Fibroblast of skin of left quadriceps (primary cell): Measurements from ENCODE around the gene TENT5D.
"Not testable (repeated sequence)": the region's sequence is repeated elsewhere in the genome, so short reads cannot be mapped to it uniquely, and the experiment has no call there.

ENCODE experiments used
- DNase-seq, 2 experiments: peaks; one replicate each; pipeline ENCODE4 v3.0.0-alpha.2; 2013; ENCODE audit warnings: low read depth in 2 of 2

Gene TENT5D

DNA sequence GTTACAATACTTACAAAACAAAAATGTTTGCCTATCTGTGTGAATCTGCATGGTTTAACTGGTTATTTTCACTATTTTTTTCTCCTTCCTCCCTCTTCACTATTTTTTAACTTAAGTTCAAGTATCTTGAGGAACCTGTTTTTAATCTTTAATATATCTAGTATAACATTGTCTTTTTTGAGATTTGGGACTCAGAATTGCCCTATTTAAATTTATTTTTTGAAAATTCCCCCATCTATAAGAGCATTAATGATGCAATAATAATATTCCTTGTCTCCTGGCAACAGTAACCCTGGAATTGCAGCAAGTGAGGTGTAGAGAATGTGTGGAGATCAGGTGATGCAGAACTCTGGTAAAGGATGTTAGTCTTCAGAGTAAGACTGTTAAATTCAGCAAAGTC is at the start of gene TENT5D:
Gene TENT5D, plus strand, starts transcription at position 301 of the 400 bp plus-strand sequence. CDS start 22,093 bp downstream, outside the sequence.
- no peak for DNase-seq

DNA sequence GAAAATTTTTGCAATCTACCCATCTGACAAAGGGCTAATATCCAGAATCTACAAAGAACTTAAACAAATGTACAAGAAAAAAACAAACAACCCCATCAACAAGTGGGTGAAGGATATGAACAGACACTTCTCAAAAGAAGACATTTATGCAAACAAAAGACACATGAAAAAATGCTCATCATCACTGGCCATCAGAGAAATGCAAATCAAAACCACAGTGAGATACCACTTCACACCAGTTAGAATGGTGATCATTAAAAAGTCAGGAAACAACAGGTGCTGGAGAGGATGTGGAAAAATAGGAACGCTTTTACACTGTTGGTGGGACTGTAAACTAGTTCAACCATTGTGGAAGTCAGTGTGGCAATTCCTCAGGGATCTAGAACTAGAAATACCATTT is 34.6 kb upstream of the TENT5D start:
- not testable (repeated sequence) for DNase-seq

DNA sequence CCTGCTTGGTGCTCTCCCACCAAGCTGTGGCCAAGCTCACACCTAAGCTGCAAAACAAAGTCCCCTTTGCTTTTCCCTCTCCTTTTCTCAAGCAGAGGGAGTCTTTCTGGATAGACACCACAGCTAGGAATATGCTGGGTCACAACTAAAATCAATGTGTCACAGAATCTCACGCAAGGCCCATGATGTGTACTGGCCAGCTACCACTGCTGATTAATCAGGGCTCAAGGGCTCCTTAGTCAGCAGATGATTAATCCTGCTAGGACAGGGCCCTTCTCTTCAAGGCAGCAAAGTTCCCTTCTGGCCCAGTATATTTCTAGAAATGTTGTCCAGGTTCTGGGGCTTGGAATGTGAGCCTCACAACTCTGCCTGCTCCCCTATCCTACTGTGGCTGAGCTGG is 32.0 kb upstream of the TENT5D start:
- no peak for DNase-seq

DNA sequence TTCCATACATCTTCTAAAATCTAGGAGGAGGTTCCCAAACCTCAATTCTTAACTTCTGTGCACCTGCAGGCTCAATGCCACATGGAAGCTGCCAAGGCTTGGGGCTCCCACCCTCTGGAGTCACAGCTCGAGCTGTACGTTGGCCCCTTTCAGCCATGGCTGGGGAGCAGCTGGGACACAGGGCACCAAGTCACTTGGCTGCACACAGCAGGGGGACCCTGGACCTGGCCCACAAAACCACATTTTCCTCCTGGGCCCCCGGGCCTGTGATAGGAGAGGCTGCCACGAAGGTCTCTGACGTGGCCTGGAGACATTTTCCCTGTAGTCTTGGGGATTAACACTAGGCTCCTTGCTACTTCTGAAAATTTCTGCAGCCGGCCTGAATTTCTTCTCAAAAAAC is 8.2 kb upstream of the TENT5D start:
- DNase-seq = no peak

DNA sequence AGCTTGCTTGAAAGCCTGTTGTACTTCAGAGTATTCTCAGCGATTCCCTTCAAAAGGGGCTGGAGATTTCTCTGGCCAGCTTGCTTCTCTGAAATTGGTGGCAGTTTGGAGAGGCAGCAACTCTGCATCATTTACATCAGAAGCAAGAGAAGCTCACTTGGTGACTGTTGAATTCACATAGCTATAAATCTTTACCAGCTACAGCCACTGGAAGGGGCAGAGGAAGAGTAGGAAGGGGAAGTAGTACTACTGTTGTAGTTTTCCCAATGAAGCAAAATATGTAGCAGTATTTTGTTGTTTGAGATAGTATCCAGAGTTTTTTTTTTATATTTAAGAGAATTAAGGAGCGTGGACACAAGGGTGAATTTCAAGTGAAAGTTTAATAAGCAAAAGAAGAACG is 2.8 kb downstream of the TENT5D start:
- no peak for DNase-seq

DNA sequence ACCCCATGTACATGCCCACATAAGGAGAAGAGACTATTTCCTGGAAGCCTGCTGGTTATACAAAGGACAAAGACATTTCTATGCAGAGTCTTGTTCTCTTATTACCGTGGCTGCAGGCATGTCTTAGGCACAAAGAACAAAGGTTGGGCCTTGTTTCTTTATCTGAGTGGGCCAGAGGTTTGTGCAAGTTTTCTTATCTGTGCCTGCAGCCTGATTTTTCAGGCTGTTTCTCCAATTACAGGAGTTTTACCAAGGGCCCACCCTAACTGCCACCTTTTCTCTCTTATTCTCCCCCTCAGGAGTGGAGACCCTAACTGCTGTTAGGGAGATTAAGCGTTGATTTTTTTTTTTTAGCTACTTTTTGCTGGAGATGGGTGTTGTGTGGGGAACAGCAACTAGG is 3.5 kb downstream of the TENT5D start:
- DNase-seq = no peak

DNA sequence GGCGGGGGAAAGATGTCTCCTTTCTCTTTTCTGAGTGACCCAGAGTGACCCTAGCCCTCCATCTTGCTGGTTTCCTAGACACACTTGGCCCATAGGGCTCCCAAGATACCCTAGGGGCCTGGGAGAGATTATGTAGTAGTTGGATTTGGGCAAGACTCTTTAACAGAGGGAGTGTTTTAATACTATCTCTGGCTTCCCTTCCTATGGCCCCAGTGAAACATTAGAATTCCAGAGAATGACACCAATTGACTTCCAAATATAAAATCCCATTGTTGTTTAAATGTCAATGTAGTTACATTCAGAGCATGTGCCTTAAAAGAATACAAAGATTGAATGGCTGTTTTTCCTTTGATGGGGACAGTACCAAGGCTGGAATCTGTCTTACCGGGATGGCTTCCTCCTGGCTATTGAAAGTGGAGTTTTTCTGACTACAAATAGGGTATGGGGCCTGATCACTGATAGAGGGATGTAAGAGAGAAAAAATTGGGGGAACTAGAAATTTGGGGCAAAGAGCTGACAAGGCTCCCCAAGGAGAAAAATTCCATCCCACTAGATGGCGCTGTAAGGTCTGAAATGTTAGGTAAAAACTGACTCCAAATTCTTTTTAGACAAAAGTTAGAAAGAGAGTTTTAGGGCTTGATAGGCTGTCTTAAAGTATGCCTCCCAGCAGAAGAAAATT is 10.7 kb downstream of the TENT5D start:
- DNase-seq = no peak

DNA sequence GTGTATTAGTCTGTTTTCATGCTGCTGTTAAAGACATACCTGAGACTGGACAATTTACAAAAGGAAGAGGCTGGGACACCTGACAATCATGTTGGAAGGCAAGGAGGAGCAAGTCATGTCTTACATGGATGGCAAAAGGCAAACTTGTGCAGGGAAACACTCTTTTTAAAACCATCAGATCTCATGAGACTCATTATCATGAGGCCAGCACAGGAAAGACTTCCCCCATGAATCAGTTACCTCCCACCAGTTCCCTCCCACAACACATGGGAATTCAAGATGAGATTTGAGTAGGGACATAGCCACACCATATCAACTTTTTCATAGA is 11.2 kb downstream of the TENT5D start:
- no peak for DNase-seq

DNA sequence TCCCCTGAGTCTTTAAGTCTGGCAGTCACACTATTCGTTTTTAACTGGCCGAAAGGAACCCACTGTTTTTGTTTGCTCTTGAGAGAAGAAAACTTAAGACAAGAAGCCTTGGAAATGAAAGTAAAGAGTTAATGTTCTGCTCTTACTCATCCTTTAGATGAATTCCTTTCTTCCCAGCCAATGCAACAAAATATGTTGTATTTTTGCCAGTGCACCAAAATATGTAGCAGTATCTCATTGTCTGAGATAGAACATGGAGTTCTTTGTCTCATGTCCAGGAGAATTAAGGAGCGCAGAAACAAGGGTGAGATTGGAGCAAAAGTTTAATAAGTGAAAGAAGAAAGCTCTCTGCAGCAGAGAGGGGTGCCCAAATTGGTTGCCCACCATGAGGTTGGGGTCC is 12.2 kb downstream of the TENT5D start:
- no peak for DNase-seq

DNA sequence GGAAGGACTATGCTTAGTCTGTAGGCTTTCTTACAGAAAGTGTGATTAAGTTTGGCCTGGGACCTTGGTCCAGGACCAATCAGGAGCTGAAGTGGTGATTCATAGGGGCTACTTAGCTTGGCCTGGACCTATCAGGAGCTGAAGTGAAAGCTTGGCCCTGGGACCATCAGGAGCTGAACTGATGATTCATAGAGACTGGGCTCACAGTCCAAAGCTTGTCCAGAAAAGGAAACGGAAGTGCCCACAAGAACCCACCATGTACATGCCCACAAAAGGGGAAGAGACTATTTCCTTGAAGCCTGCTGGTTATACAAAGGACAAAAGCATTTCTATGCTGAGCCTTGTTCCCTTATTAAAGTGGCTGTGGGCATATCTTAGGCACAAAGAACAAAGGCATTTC is 12.6 kb downstream of the TENT5D start:
- no peak for DNase-seq

DNA sequence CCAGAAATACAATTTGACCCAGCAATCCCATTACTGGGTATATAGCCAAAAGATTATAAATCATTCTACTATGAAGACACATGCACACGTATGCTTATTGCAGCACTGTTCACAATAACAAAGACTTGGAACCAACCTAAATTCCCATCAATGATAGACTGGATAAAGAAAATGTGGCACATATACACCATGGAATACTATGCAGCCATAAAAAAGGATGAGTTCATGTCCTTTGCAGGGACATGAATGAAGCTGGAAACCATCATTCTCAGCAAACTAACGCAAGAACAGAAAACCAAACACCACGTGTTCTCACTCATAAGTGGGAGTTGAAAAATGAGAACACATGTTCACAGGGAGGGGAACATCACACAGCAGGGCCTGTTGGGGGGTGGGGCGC is 47.9 kb downstream of the TENT5D start:
- not testable (repeated sequence) for DNase-seq

DNA sequence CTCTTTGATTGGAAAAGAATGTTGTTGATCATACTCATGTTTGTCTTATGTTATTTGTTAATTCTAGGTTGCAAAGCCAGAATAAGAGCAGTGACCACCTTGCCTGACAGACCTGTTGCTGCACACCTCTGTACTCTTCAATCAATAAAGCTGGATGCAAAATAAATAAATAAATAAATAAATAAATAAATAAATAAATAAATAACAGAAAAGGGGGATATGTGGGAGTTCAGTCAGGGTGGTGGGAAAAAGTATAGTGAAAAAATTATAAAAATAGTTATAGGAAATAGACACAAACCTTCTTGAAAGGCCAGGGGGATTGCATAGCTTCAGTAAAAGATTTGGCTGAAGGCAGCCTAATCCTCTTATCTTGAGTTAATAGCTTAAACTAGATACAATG is 51.3 kb downstream of the TENT5D start:
- DNase-seq = no peak

DNA sequence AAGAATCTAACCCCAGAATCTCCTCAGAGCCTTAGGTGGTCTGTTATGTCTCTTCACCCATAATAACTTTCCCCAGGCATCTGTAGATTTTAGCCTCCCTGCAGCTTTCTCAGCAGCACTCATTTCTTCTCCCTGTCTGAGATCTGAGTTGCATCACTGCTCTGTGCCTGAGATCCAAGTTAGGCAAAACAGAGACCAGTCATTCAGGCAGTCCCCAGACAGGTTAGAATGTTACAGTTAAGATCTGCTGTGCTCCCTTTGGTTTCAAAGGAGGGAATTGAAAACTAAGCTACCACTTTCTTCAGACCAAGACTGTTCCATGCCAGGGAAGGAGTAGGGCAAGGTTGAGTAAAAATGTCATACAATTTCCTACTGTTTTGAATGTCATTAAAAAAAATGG is 65.3 kb downstream of the TENT5D start:
- DNase-seq = no peak

DNA sequence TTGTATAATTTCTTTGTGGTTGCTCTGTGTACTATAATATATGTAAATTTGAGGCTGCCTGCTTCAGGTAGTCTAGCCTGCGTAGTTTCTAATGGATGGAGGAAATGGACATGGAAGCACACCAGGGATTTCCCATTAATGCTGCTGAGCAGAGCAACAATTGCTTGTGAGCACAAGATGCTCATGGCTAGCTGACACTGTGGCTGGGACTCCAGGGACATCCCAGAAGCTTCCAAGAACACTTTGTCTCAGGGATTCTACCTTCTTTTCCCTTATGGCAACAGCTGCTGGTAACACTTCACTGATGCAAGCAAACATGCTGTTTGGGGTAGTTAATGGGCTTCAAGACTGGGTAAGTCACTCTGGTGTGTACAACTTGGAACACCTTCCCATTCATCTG is 66.1 kb downstream of the TENT5D start:
- no peak for DNase-seq

DNA sequence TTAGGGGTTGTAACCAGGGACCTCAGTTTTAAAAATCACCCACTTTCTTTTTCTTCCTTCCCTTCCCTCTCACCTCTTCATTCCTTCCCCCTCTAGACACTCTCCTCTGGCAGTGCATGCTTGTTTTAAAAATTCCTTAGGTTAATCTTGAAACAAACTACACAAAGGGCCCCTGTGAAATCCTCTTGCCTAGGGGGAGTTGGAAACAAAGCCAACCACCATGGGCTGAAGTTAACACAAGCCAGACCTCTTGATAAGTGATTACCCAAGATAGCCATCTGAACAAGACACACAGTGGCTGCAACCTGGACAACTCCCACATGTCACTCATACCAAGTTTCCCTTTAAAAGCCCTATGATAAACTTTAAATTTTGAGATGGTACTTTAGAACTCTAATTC is 68.9 kb downstream of the TENT5D start:
- DNase-seq = no peak
